HepG2 (cell line): ENCODE results near the gene ATXN7L3. TPM values are rescaled to one million over a fixed set of nuclear protein-coding genes. Genes with fewer than 3 reads are reported as not detected.

Experiments
- BCL6 ChIP-seq: IDR thresholded peaks from 2 replicates; pipeline ENCODE4 v1.6.1; 2016; ENCODE audit warnings: missing genetic modification reagents, missing compliant biosample characterization
- ESRRA ChIP-seq: sonication (generic); formaldehyde crosslinking; IDR thresholded peaks from 2 replicates; pipeline ENCODE4 v1.5.1; 2020; ENCODE audit warnings: mild to moderate bottlenecking, low read depth, missing genetic modification reagents
- FOXO1 ChIP-seq: sonication (generic); formaldehyde crosslinking; IDR thresholded peaks from 2 replicates; pipeline ENCODE4 v1.4.0; 2020; ENCODE audit warnings: missing genetic modification reagents
- GABPA ChIP-seq, 2 experiments: IDR thresholded peaks; 2 replicates each; pipeline ENCODE4 v1.6.1; 2011 to 2016; ENCODE audit warnings: low read depth in 2 of 2, low read length in 1 of 2, missing biosample characterization in 1 of 2, missing genetic modification characterization in 1 of 2
- HNF4A ChIP-seq: sonication (generic); formaldehyde crosslinking; IDR thresholded peaks from 2 replicates; pipeline ENCODE4 v1.4.0; 2020; ENCODE audit warnings: missing genetic modification reagents
- IKZF5 ChIP-seq: IDR thresholded peaks from 2 replicates; pipeline ENCODE4 v1.6.1; 2018; ENCODE audit warnings: missing genetic modification reagents, mild to moderate bottlenecking, missing compliant biosample characterization
- NCOR1 ChIP-seq: fragments of 200-600 bp; sonication (generic); IDR thresholded peaks from 2 replicates; pipeline ENCODE4 v1.7.0; 2017; ENCODE audit warnings: antibody characterized with exemption, low read length, borderline replicate concordance
- PCBP2 ChIP-seq: fragments of 200-400 bp; formaldehyde crosslinking; optimal IDR thresholded peaks from 2 replicates; pipeline ENCODE3; 2018; ENCODE audit warnings: low read length, low read depth; ENCODE audit not compliant: poor library complexity, severe bottlenecking
- RAD21 ChIP-seq: fragments of 450-650 bp; formaldehyde crosslinking; IDR thresholded peaks from 2 replicates; pipeline ENCODE4 v1.5.0; 2020; ENCODE audit warnings: mild to moderate bottlenecking
- RBAK ChIP-seq: sonication (generic); formaldehyde crosslinking; IDR thresholded peaks from 2 replicates; pipeline ENCODE4 v1.5.1; 2020; ENCODE audit warnings: mild to moderate bottlenecking, missing genetic modification reagents
- REL ChIP-seq: sonication (generic); formaldehyde crosslinking; conservative IDR thresholded peaks from 2 replicates; pipeline ENCODE4 v1.8.0; 2022; ENCODE audit warnings: mild to moderate bottlenecking, missing genetic modification reagents, moderate library complexity
- RXRA ChIP-seq: sonication (generic); formaldehyde crosslinking; IDR thresholded peaks from 2 replicates; pipeline ENCODE4 v1.5.1; 2020; ENCODE audit warnings: missing genetic modification reagents
- SRSF9 ChIP-seq: fragments of 200-400 bp; formaldehyde crosslinking; IDR thresholded peaks from 2 replicates; pipeline ENCODE4 v1.6.1; 2018; ENCODE audit warnings: borderline replicate concordance, mild to moderate bottlenecking, low read depth, low read length; ENCODE audit not compliant: insufficient read depth, poor library complexity, severe bottlenecking
- STAT5B ChIP-seq: sonication (generic); formaldehyde crosslinking; IDR thresholded peaks from 2 replicates; pipeline ENCODE4 v1.4.0; 2020; ENCODE audit warnings: missing genetic modification reagents
- ZBTB8A ChIP-seq: sonication (generic); formaldehyde crosslinking; IDR thresholded peaks from 2 replicates; pipeline ENCODE4 v1.4.0; 2020; ENCODE audit warnings: mild to moderate bottlenecking, low read depth, missing genetic modification reagents, borderline replicate concordance
- ZFYVE20 ChIP-seq: sonication (generic); formaldehyde crosslinking; IDR thresholded peaks from 2 replicates; pipeline ENCODE4 v1.8.0; 2023; ENCODE audit warnings: low read depth, mild to moderate bottlenecking, moderate library complexity, missing genetic modification reagents, borderline replicate concordance
- ZKSCAN1 ChIP-seq: fragments of 150-350 bp; IDR thresholded peaks from 2 replicates; pipeline ENCODE4 v1.6.1; 2014; ENCODE audit warnings: low read length
- ZNF12 ChIP-seq: sonication (generic); formaldehyde crosslinking; IDR thresholded peaks from 2 replicates; pipeline ENCODE4 v1.5.0; 2020; ENCODE audit warnings: missing genetic modification reagents
- ZNF225 ChIP-seq: sonication (generic); formaldehyde crosslinking; IDR thresholded peaks from 2 replicates; pipeline ENCODE4 v1.4.0; 2020; ENCODE audit warnings: mild to moderate bottlenecking, missing genetic modification reagents
- ZNF280B ChIP-seq: sonication (generic); formaldehyde crosslinking; IDR thresholded peaks from 2 replicates; pipeline ENCODE4 v1.5.0; 2020; ENCODE audit warnings: missing genetic modification reagents, mild to moderate bottlenecking, borderline replicate concordance
- ZNF33B ChIP-seq: sonication (generic); formaldehyde crosslinking; IDR thresholded peaks from 2 replicates; pipeline ENCODE4 v1.5.1; 2020; ENCODE audit warnings: mild to moderate bottlenecking, missing genetic modification reagents
- ZNF567 ChIP-seq: sonication (generic); formaldehyde crosslinking; IDR thresholded peaks from 2 replicates; pipeline ENCODE4 v1.8.1; 2023; ENCODE audit warnings: mild to moderate bottlenecking, missing genetic modification reagents, borderline replicate concordance
- ZSCAN25 ChIP-seq: sonication (generic); formaldehyde crosslinking; IDR thresholded peaks from 2 replicates; pipeline ENCODE4 v1.8.0; 2022; ENCODE audit warnings: mild to moderate bottlenecking, missing genetic modification reagents
- polyA plus RNA-seq, 8 experiments: library from polyadenylated mRNA; depleted of rRNA in 3 of 8; stranded (reverse) in 7 of 8; unstranded in 1 of 8; fragments of >200 nt; fragmentation: Illumina TruSeq in 4 of 8; extraction: Trizol in 4 of 8; gene quantifications; 2 replicates each; pipeline versions ENCODE4 v1.2.1 to v1.2.3, GENCODE V29; 2011 to 2016; ENCODE audit warnings: low read depth in 4 of 8, missing spikeins in 1 of 8, mixed read lengths in 1 of 8; ENCODE audit not compliant: insufficient read depth in 1 of 8
- total RNA-seq, 5 experiments: library from RNA; depleted of rRNA; stranded (reverse); fragments of >200 nt; fragmentation: Illumina TruSeq; extraction: Trizol; gene quantifications; 2 replicates each; pipeline ENCODE4 v1.2.3, GENCODE V29; 2016; ENCODE audit warnings: low read depth in 1 of 5
- TF ChIP-seq, protein P1 (sequence below): sonication (generic); formaldehyde crosslinking; IDR thresholded peaks from 2 replicates; pipeline ENCODE4 v1.5.0; 2020; ENCODE audit warnings: mild to moderate bottlenecking, missing genetic modification reagents

ATXN7L3 gene
- total and polyA plus RNA-seq, 2 of the 13 experiments (the other 11 are each of a cell fraction or from before 2014, with no cell fraction given) = 44.5 to 59.1 TPM

- TF ChIP-seq, protein P1, sequence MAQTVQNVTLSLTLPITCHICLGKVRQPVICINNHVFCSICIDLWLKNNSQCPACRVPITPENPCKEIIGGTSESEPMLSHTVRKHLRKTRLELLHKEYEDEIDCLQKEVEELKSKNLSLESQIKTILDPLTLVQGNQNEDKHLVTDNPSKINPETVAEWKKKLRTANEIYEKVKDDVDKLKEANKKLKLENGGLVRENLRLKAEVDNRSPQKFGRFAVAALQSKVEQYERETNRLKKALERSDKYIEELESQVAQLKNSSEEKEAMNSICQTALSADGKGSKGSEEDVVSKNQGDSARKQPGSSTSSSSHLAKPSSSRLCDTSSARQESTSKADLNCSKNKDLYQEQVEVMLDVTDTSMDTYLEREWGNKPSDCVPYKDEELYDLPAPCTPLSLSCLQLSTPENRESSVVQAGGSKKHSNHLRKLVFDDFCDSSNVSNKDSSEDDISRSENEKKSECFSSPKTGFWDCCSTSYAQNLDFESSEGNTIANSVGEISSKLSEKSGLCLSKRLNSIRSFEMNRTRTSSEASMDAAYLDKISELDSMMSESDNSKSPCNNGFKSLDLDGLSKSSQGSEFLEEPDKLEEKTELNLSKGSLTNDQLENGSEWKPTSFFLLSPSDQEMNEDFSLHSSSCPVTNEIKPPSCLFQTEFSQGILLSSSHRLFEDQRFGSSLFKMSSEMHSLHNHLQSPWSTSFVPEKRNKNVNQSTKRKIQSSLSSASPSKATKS (CRISPR knock-in tag) = no peak
- TF ChIP-seq ZNF12 (CRISPR knock-in tag) (no peak), ZSCAN25 (CRISPR knock-in tag) (no peak; the same call in 1 of the 2 replicates), ZNF567 (CRISPR knock-in tag) (0 out of 2 replicates have a peak, but pooled peaks have one; percentile 20), ZNF33B (CRISPR knock-in tag) (no peak), NCOR1 (no peak), REL (CRISPR knock-in tag) (no peak), BCL6 (no peak), ZKSCAN1 (peak; percentile 20; the same call in 1 of the 2 replicates), RAD21 (CRISPR knock-in tag) (no peak), PCBP2 (no peak), IKZF5 (CRISPR knock-in tag) (no peak), SRSF9 (no peak), ZFYVE20 (CRISPR knock-in tag) (no peak), ZNF280B (CRISPR knock-in tag) (peak; percentile 89; the same call in 1 of the 2 replicates), STAT5B (CRISPR knock-in tag) (no peak), ZNF225 (CRISPR knock-in tag) (no peak), FOXO1 (no peak), ESRRA (CRISPR knock-in tag) (no peak), HNF4A (CRISPR knock-in tag) (no peak), RXRA (CRISPR knock-in tag) (peak; percentile 66; the same call in 1 of the 2 replicates), RBAK (CRISPR knock-in tag) (peak; percentile 44; the same call in 1 of the 2 replicates), GABPA (IDR thresholded peaks at IDR 0.05; ENCODE audit: low read depth, low read length) (no peak; the same call in 1 of the 2 replicates), GABPA (CRISPR knock-in tag; IDR thresholded peaks at IDR 0.05; ENCODE audit: low read depth) (no peak; the same call in 1 of the 2 replicates), ZBTB8A (CRISPR knock-in tag) (0 out of 2 replicates have a peak, but pooled peaks have one; percentile 47)
Observed at GRCh38 chr17:44200478-44201155, 933 bp upstream of the ATXN7L3 start (continued).
